Nasal cavity respiratory epithelium epithelial cell of viscerocranial mucosa (primary cell): Measurements from ENCODE around the gene ODF2L. TPM values are rescaled to one million over a fixed set of nuclear protein-coding genes. Genes with fewer than 3 reads are reported as not detected.

Experiments used
- total RNA-seq: library from RNA; depleted of rRNA; stranded (reverse); fragments of >200 nt; gene quantifications from 2 replicates; pipeline ENCODE4 v1.2.3, GENCODE V29; 2014

ODF2L gene
- total RNA-seq, result 10.3 and 28.3 TPM in 2 replicates

GRCh38 chr1:86395751-86396497 is at the start of gene ODF2L:
ODF2L (minus strand) TSS chr1:86396323; CDS start chr1:86387027, 9,296 bp downstream.

GRCh38 chr1:86423873-86424272 is 27.8 kb upstream of the ODF2L start, which contains the start of gene CLCA2:
CLCA2 (plus strand) TSS chr1:86424171; CDS start chr1:86424248, 77 bp downstream.

Other genes starting within 250 kb of the ODF2L start
- under 0.01 and 0.21 TPM in 2 replicates for gene COL24A1, start 239.6 kb downstream of the ODF2L start, total RNA-seq
- 93.0 and 180 TPM in 2 replicates for gene CLCA2, start 27.8 kb upstream of the ODF2L start, total RNA-seq
- gene CLCA1, start 72.6 kb upstream of the ODF2L start, total RNA-seq, result 0.07 TPM in 1 of 2 replicates, not detected in the other
- 0.34 and 26.7 TPM in 2 replicates for gene CLCA4, start 150.8 kb upstream of the ODF2L start, total RNA-seq